ENCODE results near the gene SLC17A8.

- TF ChIP-seq EZH2 (IDR thresholded peaks at IDR 0.05; ENCODE audit: low read length) (no peak), CTCF (optimal IDR thresholded peaks at IDR 0.05 in 1 of 3, IDR thresholded peaks at IDR 0.05 in 1 of 3, conservative IDR thresholded peaks at IDR 0.05 in 1 of 3; ENCODE audit: extremely low read depth in 1 of 3, insufficient read depth in 2 of 3, low read length in 3 of 3) (peak in 1 of 3 experiments; percentile 11)
Observed at GRCh38 chr12:100375038-100375735, 18.3 kb downstream of the SLC17A8 start.

Data from keratinocyte (primary cell).